UCSD-AML1 (cell line): ENCODE results near the gene MYO5C.

Source experiments
- DNase-seq: peaks from one replicate; lab custom pipeline; 2025; ENCODE audit not compliant: unreplicated experiment; lab: John Stamatoyannopoulos, UW

MYO5C gene

DNA sequence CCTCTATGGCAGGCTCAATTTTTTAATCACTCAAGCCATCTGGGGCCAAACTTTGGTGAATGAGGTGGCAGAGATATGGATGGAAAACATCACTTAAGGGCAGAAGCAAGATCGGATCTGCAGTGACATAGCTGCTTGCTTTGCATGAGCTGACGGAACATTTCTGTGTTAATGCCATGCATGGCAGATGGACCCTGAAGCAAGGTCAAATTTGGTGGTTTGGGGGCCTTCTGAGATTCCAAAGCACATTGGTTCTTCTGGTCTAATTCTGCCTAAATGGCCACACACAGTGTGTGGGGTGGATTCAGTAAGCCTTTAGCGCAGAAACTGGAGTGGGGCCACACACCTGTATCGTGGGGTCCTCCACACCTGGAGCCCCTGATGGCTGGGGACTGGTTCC is 144.7 kb downstream of the MYO5C start:
- no peak for DNase-seq

DNA sequence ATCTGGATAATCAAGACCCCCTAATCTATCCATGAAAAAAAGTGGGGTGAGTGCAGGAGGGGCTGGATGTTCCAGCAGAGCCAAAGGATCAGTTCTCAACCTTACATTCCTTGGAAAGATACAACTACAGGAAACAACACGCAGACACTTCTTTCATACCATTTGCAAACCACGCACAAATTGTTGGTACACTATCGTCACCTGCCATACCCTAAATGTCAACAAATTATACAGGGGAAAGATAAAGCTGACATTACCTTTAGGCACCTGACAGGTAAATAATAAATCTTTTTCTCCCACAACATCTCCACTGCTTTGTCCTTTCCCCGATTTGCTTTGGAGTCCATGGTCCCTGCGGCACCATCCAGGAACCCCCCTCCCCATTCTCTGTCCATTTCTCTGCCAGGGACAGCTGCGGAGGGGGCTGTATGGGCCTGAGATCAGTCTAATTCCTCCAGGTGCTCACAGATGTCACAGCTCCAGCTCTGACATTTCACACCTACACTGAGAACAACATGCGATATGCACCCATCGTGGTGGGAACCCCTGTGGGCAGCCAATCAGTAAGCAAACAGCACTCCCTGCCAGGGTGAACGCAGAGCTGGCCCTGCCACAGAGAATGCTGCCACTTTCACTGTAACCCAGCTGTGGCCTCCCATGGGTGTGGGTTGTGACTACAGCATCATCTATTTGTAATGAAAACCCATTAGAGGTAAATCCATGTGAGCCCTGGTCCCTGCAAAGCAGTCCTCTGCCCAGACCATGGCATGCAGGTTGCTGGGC is 145.4 kb downstream of the MYO5C start:
- DNase-seq = no peak

DNA sequence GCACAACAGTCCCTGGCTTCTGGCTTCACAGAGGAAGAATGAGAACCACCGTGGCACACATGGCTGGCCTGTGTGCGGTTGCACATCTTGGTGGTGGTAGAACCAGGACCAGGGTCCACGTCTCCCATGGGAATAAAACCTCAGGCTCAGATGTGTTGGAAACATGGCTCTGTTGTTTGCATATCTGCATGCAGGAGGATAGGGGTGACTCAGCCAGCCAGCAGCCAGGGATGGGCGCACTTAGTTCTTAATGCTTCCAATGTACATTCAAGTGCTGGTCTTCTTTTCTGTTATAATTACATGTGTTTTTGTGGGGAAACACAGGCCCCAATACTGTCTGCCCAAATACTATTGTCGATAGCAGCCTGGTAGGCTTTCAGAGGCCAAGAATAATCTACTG is 147.2 kb downstream of the MYO5C start:
- no peak for DNase-seq

DNA sequence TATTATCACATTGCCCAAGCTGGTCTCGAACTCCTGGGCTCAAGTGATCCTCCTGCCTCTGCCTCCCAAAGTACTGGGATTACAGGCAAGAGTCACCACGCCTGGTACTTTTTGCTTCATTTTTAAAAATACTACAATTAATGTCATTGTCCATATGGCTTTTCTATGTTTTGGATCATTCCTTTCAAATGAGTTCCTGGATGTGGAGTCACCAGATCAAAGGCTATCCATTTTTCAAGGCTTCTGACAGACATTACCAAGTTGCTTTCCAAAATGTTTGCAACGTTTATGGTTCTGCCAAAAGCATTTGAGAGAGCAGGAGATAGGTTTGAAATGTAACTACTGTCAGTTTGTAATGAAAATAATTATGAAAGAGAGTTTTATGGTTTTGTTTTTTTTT is 148.8 kb downstream of the MYO5C start:
- DNase-seq = no peak

DNA sequence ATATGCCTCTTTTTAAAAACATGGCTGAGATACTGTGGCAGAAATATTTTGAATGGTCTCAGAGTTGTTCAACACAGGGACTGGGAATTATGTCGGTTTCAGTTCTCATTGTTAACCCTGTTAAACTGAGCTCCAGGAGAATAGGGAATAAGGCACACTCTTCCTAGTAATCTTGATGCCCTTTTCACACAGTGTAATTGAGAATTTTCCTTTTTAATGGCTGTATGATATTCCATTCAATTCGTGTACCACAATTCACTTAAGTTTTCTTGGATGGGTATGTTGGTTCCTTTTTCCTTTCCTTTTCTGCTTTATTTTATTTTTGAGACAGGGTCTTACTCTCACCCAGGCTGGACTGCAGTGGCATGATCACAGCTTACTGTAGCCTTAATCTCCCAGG is 149.3 kb downstream of the MYO5C start:
- no peak for DNase-seq

DNA sequence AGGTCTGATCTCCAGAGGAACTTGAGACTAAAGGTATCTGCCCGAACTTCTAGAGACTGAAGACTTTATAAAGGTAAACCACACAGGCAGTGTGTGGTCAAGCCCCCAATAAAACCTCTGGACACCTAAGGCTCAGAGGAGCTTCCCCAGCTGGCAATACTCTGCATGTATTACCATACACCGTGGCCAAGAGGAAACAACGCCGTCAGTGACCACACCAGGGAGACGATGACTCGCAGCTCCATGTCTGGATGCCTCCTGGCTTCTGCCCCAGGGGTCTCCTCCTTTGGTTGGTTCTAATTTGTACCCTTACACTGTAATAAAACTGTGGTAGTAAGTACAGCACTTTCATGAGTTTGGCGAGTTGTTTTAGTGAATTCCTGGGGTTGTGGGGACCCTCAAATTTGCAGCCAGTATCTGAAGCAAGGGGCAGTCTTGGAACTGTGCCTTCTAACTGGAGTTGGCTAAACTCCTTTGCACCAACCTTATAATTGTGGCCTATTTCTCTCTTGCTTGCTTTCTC is 150.9 kb downstream of the MYO5C start:
- DNase-seq = no peak

DNA sequence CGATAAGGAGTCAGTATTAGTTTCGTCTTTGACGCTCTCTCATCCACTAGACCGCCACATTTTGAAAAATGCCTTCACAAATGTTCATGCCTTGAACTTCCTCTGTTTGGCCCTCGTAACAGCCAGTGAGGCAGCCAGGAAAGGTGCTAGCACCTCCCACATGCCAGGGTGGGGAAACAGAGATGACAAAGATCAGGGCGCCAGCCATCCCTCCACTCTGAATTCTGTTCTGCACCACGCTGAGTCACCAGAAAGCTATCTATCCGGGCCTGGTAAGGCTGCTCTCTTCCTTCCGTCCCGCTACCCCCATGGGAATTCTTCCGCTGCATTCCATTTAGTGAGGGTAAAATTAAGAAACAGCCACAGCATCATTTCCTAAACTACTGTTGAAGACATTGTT is 151.7 kb downstream of the MYO5C start:
- DNase-seq = no peak
